ENCODE data around the gene CADM2.

DNA sequence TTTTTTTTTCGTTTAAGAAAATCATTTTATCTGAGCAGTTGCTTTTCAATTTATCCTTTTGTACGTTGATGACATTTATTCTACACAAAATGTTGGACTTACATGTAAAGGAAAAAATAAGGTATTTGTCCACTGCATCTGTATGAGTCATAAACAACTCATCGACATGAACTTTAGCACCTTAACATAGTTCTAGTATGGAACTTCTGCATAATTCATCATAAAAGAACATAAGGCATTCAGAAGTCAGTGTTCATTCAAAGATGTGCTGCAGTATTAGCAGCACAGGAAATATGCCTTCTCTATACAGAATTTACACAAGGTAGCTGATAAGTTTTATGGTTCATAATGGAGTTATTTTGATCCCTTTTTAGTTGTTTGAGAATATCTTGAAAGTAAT is 801.6 kb downstream of the CADM2 start:
- TF ChIP-seq, protein P1, sequence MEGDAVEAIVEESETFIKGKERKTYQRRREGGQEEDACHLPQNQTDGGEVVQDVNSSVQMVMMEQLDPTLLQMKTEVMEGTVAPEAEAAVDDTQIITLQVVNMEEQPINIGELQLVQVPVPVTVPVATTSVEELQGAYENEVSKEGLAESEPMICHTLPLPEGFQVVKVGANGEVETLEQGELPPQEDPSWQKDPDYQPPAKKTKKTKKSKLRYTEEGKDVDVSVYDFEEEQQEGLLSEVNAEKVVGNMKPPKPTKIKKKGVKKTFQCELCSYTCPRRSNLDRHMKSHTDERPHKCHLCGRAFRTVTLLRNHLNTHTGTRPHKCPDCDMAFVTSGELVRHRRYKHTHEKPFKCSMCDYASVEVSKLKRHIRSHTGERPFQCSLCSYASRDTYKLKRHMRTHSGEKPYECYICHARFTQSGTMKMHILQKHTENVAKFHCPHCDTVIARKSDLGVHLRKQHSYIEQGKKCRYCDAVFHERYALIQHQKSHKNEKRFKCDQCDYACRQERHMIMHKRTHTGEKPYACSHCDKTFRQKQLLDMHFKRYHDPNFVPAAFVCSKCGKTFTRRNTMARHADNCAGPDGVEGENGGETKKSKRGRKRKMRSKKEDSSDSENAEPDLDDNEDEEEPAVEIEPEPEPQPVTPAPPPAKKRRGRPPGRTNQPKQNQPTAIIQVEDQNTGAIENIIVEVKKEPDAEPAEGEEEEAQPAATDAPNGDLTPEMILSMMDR (conservative IDR thresholded peaks at IDR 0.05), result no peak
- TF ChIP-seq ZFX (IDR thresholded peaks at IDR 0.05), result no peak
